ENCODE results near the gene GATB. TPM values are rescaled to one million over a fixed set of nuclear protein-coding genes. Genes with fewer than 3 reads are reported as not detected.

Gene GATB
- total and polyA plus RNA-seq, 2 of the 4 experiments (the other 2 are of a cell fraction), result 18.7 to 20.3 TPM

DNA sequence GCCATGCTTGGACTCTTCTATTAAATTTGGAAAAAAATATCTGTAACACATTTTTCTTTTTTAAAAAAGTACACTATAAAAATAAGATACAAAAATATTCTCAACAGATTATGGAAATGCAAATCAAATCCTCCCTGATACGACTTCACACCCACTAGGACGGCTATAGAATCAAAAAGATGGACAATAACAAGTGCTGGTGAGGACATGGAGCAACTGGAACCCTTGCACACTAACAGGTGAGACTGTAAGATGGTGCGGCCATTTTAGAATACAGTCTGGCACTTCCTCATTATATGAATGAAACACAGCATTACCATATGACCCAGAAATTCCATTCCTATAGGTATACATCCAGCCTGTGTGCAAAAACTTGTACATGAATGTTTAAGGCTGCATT, 83.6 kb downstream of the GATB start:
- Histone ChIP-seq H2AK9ac (replicated peaks; ENCODE audit: low read depth, low read length, poor library complexity) (no peak overlapping the region), H3K14ac (replicated peaks; ENCODE audit: low read depth, low read length) (no peak overlapping the region), H3K9ac (ENCODE audit: low read depth, low read length) (no peak overlapping the region), H3K79me1 (ENCODE audit: low read depth in 1 of 2, low read length in 2 of 2) (no peaks in the 10 kb centered on the region), H3K4me3 (ENCODE audit: insufficient read depth, low read depth, low read length) (no peak overlapping the region), H3K4me2 (ENCODE audit: low read depth, low read length) (no peak overlapping the region), H4K20me1 (ENCODE audit: insufficient read depth, low read length) (no peaks in the 10 kb centered on the region), H3K56ac (ENCODE audit: extremely low read depth, insufficient read depth, low read length) (no peak overlapping the region), H3K18ac (ENCODE audit: low read depth, low read length) (no peak overlapping the region), H4K91ac (ENCODE audit: insufficient read depth, low read depth, low read length) (no peak overlapping the region), H2AFZ (replicated peaks; ENCODE audit: low read length, poor library complexity) (no peak overlapping the region), H3K27me3 (ENCODE audit: control insufficient read depth, insufficient read depth, low read length) (no peaks in the 10 kb centered on the region), H4K8ac (ENCODE audit: low read depth in 2 of 2, low read length in 2 of 2) (no peak overlapping the region), H2BK20ac (ENCODE audit: low read depth, low read length) (no peak overlapping the region), H2BK5ac (ENCODE audit: low read depth, low read length, poor library complexity, severe bottlenecking) (no peak overlapping the region), H3K27ac (ENCODE audit: insufficient read depth, low read length) (no peak overlapping the region), H2BK120ac (ENCODE audit: low read depth, low read length) (no peak overlapping the region), H3K9me3 (ENCODE audit: control insufficient read depth, insufficient read depth, low read length) (no peaks in the 10 kb centered on the region), H3K23ac (ENCODE audit: low read depth, low read length) (no peak overlapping the region), H4K5ac (ENCODE audit: low read depth, low read length) (no peak overlapping the region), H3K36me3 (ENCODE audit: control insufficient read depth, insufficient read depth, low read length) (no peaks in the 10 kb centered on the region), H3K4me1 (ENCODE audit: control insufficient read depth, insufficient read depth, low read length) (peaks cover 4% of the 10 kb centered on the region; the same call in 1 of the 2 replicates), H3K4ac (ENCODE audit: low read depth, low read length) (no peak overlapping the region), H2BK15ac (ENCODE audit: low read depth, low read length) (no peak overlapping the region), H2AK5ac (ENCODE audit: low read depth, low read length) (no peak overlapping the region), H3K9me1 (ENCODE audit: insufficient read depth, low read length) (no peaks in the 10 kb centered on the region; the same call in 1 of the 2 replicates)
- CTCF ChIA-PET, result no interaction called here
- ATAC-seq (ENCODE audit: low read depth) (no peak), DNase-seq (no peak)
- dilution Hi-C loops (cut with HindIII; ENCODE audit: low sequenced_read_pairs, unreplicated experiment) (no loop called here), in situ Hi-C loops (cut with MboI; ENCODE audit: low sequenced_read_pairs) (no loop called here), intact Hi-C loops (cut with micrococcal nuclease) (no loop called here)
- BruUV-seq (replicated peaks), result no TSS peak
- no peak for TF ChIP-seq NFE2L2 (IDR thresholded peaks at IDR 0.05; ENCODE audit: low read depth, low read length)
- no CpG with 5 or more reads among the region's 3 CpGs for WGBS, 2 experiments (ENCODE audit: extremely low coverage in 2 of 2, insufficient read length in 1 of 2)
- POLR2A ChIA-PET (ENCODE audit: unreplicated experiment), result interaction anchor here (1.0 kb wide), 1 partner anchor 10 kb away, joined by 4 read pairs; no protein-coding TSS in a partner anchor

All from IMR-90 (cell line).